Superior temporal gyrus (tissue), 1 donor: ENCODE data around the gene ANKRD52.
"Not testable (repeated sequence)": the region's sequence is repeated elsewhere in the genome, so short reads cannot be mapped to it uniquely, and the experiment has no call there.

Experiments used
- DNase-seq: peaks from one replicate; pipeline ENCODE4 v3.0.0-alpha.2; 2016; ENCODE audit errors: extremely low spot score

ANKRD52 gene

GRCh38 chr12:56272468-56272867, 14.3 kb upstream of the ANKRD52 start:
- not testable (repeated sequence) for DNase-seq

- peak; percentile 28 for DNase-seq
Measured at GRCh38 chr12:56271031-56271430, 12.8 kb upstream of the ANKRD52 start.

- no peak for DNase-seq
Measured at GRCh38 chr12:56267443-56268071, 9.4 kb upstream of the ANKRD52 start.

GRCh38 chr12:56266693-56267442, 8.7 kb upstream of the ANKRD52 start, which contains the start of gene COQ10A:
Gene COQ10A, plus strand, starts transcription at chr12:56266942. Its CDS starts 177 bp downstream, at chr12:56267119.
- DNase-seq = peak; percentile 87

GRCh38 chr12:56266068-56266692, 8.0 kb upstream of the ANKRD52 start:
- not testable (repeated sequence) for DNase-seq

GRCh38 chr12:56262955-56263354, 4.8 kb upstream of the ANKRD52 start:
- DNase-seq = not testable (repeated sequence)

GRCh38 chr12:56261503-56262232, 3.5 kb upstream of the ANKRD52 start:
- no peak for DNase-seq

GRCh38 chr12:56260921-56261320, 2.7 kb upstream of the ANKRD52 start:
- DNase-seq = no peak

- DNase-seq = no peak
Measured at GRCh38 chr12:56260380-56260779, 2.2 kb upstream of the ANKRD52 start.

- no peak for DNase-seq
Measured at GRCh38 chr12:56258820-56259183, 618 bp upstream of the ANKRD52 start.

- no peak for DNase-seq
Measured at GRCh38 chr12:56257491-56258067, 605 bp downstream of the ANKRD52 start.

GRCh38 chr12:56257071-56257470, 1.1 kb downstream of the ANKRD52 start:
- no peak for DNase-seq

GRCh38 chr12:56256326-56256960, 1.7 kb downstream of the ANKRD52 start:
- DNase-seq = no peak

GRCh38 chr12:56255671-56256070, 2.5 kb downstream of the ANKRD52 start:
- no peak for DNase-seq

GRCh38 chr12:56253091-56253490, 5.1 kb downstream of the ANKRD52 start:
- no peak for DNase-seq

- no peak for DNase-seq
Measured at GRCh38 chr12:56252649-56253048, 5.5 kb downstream of the ANKRD52 start.

GRCh38 chr12:56248711-56249110, 9.5 kb downstream of the ANKRD52 start:
- no peak for DNase-seq

GRCh38 chr12:56247923-56248322, 10.3 kb downstream of the ANKRD52 start:
- no peak for DNase-seq

GRCh38 chr12:56244494-56244893, 13.7 kb downstream of the ANKRD52 start:
- DNase-seq = no peak

GRCh38 chr12:56243731-56244181, 14.4 kb downstream of the ANKRD52 start:
- no peak for DNase-seq

- no peak for DNase-seq
Measured at GRCh38 chr12:56242986-56243385, 15.2 kb downstream of the ANKRD52 start.
